ENCODE measurements around the gene SPRING1. TPM values are rescaled to one million over a fixed set of nuclear protein-coding genes. Genes with fewer than 3 reads are reported as not detected.

SPRING1 gene
- total RNA-seq, 1 donor from 2014 or later: 71.9 TPM

Other genes with a start within 250 kb of the SPRING1 start
- gene MAP1LC3B2, start 178.7 kb downstream of the SPRING1 start, total RNA-seq: 0.35 and 1.6 TPM in 2 replicates
- gene RNFT2, start 246 bp upstream of the SPRING1 start, total RNA-seq: 2.3 and 5.6 TPM in 2 replicates
- gene HRK, start 143.4 kb upstream of the SPRING1 start, total RNA-seq: 0.05 TPM in 1 of 2 replicates, not detected in the other
- gene FBXW8, start 172.9 kb upstream of the SPRING1 start, total RNA-seq: 10.4 and 17.9 TPM in 2 replicates

Measured in renal cortical epithelial cell (primary cell).